Activated T-helper 1 cell treated with anti-CD3 and anti-CD28 coated beads, Interleukin-12 subunit alpha, Interleukin-12 subunit beta, Interleukin-2, Interleukin-4 antibody, amounts not matched to agents 30 ng/mL and 10 ng/mL and 1 ng/mL, durations not matched to agents 14 hours and 24 hours and 36 hours (primary cell): ENCODE measurements around the gene MAPK14. TPM values are rescaled to one million over a fixed set of nuclear protein-coding genes. Genes with fewer than 3 reads are reported as not detected.

Experiments
- DNase-seq: peaks from one replicate; pipeline ENCODE4 v3.0.0; 2021; ENCODE audit warnings: low spot score
- H3K27ac Mint-ChIP-seq: one replicate; pipeline ENCODE4 v1.8.0; 2021; ENCODE audit warnings: mild to moderate bottlenecking, mixed read lengths
- H3K27me3 Mint-ChIP-seq: one replicate; pipeline ENCODE4 v1.8.0; 2022; ENCODE audit warnings: mild to moderate bottlenecking, moderate library complexity, mixed read lengths; ENCODE audit not compliant: insufficient read depth
- H3K36me3 Mint-ChIP-seq: one replicate; pipeline ENCODE4 v1.8.0; 2021; ENCODE audit warnings: low read depth, mixed read lengths
- H3K4me1 Mint-ChIP-seq: one replicate; pipeline ENCODE4 v1.8.0; 2021; ENCODE audit warnings: low read depth, mixed read lengths
- H3K4me3 Mint-ChIP-seq: one replicate; pipeline ENCODE4 v1.8.0; 2021; ENCODE audit warnings: mild to moderate bottlenecking, moderate library complexity, mixed read lengths
- H3K9me3 Mint-ChIP-seq: one replicate; pipeline ENCODE4 v1.8.0; 2021; ENCODE audit warnings: mixed read lengths
- intact Hi-C: fragments of 100-400 bp; cut with micrococcal nuclease; formaldehyde crosslinking; loops from one replicate; pipeline ENCODE4 v1.15.1; 2024
- total RNA-seq: library from RNA; stranded (reverse); gene quantifications from 2 replicates; pipeline ENCODE4 v1.2.3, GENCODE V29; 2022

The MAPK14 gene
- total RNA-seq, 1 donor from 2014 or later: 41.3 TPM

DNA sequence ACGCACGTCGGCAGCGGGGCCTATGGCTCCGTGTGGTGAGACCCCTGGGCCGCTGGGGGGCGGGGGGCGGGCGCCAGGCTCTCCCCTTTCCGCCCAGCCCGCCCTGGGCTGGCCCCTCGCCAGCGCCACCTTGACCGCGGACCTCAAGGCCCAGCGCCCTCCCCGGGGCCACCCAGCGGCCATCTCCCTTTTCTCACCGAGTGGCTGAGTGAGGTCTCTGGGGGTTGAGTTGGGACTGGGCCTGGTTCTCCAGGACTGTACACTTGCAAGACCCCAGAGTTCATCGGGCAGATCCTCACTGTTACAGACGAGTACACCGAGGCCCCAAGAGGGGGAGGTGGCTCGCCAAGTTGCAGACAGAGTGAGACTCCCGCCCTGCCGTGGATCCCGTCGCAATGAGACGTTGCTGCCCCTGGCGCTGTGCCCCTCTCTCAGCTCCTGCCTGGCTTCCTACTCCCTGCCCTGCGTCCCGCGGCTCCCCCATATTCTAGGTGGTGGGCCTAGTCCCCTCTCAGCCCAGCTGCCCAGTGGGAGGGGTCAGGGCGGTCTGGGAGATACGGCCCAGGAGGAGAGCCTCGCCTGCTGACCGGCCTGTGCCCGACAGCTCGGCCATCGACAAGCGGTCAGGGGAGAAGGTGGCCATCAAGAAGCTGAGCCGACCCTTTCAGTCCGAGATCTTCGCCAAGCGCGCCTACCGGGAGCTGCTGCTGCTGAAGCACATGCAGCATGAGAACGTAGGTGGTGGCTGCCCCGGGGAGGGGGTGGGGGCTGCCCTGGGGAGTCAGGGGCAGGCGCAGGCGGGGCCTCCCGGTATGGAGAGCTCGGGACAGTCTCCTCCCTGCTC is 103.3 kb downstream of the MAPK14 start:
- H3K27me3 Mint-ChIP-seq: no peaks in the 10 kb centered on the region
- intact Hi-C loops: loop anchor here (1.0 to 2.0 kb wide), 5 partner anchors 8 to 104 kb away; partner anchors contain the start of gene MAPK14
- H3K36me3 Mint-ChIP-seq: peaks cover 18% of the 10 kb centered on the region
- H3K9me3 Mint-ChIP-seq: no peaks in the 10 kb centered on the region
- peaks cover 58% of the 10 kb centered on the region for H3K4me1 Mint-ChIP-seq
- DNase-seq: peak; percentile 40
- peak overlapping the region; percentile 85 for H3K4me3 Mint-ChIP-seq
- peak overlapping the region; percentile 92 for H3K27ac Mint-ChIP-seq

DNA sequence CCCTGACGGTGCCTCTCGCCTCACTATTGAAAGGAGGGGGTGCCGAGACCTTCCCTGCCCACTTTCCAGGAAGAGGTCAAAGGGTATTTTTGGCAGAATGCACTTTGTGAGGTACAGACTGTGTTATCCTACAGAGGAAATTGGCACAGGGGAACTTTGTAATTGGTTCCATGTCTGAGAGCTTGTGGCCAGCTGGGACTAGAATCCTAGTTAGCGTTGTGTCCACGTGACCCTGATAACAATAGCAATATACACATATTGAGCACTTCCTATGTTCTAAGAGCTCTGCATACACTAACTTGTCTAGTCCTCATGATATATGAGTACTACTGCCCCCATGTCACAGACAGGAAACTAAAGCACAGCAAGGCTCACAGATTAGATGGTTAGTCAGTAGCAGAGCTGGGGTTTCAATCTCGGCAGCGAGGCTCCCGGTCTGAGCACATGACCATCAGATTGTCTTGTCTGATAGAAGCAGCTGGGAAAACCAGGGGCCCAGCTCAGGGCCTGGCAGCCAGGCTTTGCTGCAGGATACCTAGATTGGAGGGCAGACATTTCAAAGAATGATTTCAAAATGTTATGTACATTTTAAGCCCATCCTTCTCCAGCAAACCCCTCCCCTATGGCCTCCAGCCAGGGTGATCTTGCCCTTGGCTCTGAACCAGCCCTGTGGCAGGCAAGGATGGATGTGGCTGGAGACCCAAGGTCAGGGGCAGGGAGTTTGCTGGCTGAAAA is 104.1 kb downstream of the MAPK14 start:
- H3K36me3 Mint-ChIP-seq: peaks cover 22% of the 10 kb centered on the region
- H3K27me3 Mint-ChIP-seq: no peaks in the 10 kb centered on the region
- H3K4me1 Mint-ChIP-seq: peaks cover 50% of the 10 kb centered on the region
- intact Hi-C loops: loop anchor here (1.0 to 2.0 kb wide), 5 partner anchors 8 to 104 kb away; partner anchors contain the start of gene MAPK14
- DNase-seq: peak; percentile 37
- no peaks in the 10 kb centered on the region for H3K9me3 Mint-ChIP-seq
- H3K27ac Mint-ChIP-seq: peak overlapping the region; percentile 92
- peak overlapping the region; percentile 85 for H3K4me3 Mint-ChIP-seq

DNA sequence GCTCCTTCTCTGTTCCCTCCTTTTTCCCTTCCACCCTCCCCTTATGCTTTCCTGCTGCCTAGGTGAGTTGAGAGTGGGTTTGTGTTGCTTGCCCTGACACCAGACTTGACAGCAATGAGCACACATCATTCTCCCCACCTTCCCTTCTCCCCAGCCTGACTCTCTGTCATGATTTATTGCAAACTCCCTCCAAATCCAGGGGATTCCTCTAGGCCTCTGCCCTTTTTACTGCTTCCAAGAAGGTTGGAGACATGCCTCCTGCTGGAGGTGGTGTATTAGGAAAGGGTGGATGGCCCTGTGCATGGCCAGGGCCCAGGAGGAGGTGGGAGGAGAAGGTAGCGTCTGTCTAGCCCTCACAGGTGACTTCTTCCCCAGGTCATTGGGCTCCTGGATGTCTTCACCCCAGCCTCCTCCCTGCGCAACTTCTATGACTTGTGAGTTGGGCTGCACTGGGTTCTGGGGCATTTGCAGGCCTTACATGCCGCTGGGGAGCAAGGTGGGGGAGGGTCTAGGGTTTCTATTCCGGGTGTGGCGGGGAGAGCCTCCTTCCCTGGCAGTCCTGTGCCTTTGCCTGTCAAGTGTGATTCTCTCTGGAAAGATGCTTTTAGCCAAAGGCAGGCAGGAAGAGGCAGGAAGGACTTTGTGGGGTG is 104.8 kb downstream of the MAPK14 start:
- no peak for DNase-seq
- Mint-ChIP-seq H3K36me3 (peaks cover 27% of the 10 kb centered on the region), H3K9me3 (no peaks in the 10 kb centered on the region), H3K27me3 (no peaks in the 10 kb centered on the region), H3K4me1 (peaks cover 44% of the 10 kb centered on the region), H3K27ac (peak overlapping the region; percentile 92), H3K4me3 (peak overlapping the region; percentile 85)
- intact Hi-C loops: no loop called here

DNA sequence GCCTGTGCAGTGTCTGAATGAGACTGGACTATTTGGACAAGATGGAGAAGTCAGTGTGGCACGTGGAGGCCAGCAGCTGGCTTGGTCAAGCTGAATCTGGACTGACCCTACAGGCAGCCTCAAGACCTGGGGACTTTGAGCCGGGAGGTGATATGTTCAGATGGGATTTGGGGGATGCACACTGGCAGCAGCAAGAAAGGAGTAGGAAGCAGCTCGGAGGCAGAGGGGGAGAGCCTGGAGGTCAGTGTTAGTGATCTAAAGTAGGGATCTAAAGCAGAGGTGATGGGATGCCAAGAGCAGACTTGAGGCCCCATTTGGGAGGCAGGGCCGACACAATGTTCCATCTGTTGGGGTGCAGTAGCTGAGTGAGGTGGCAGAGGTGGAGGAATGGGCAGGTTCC is 105.5 kb downstream of the MAPK14 start:
- H3K36me3 Mint-ChIP-seq: peaks cover 27% of the 10 kb centered on the region
- H3K27me3 Mint-ChIP-seq: no peaks in the 10 kb centered on the region
- DNase-seq: no peak
- H3K4me1 Mint-ChIP-seq: peaks cover 40% of the 10 kb centered on the region
- H3K27ac Mint-ChIP-seq: peak overlapping the region; percentile 37
- no peaks in the 10 kb centered on the region for H3K9me3 Mint-ChIP-seq
- intact Hi-C loops: no loop called here
- no peak overlapping the region for H3K4me3 Mint-ChIP-seq

DNA sequence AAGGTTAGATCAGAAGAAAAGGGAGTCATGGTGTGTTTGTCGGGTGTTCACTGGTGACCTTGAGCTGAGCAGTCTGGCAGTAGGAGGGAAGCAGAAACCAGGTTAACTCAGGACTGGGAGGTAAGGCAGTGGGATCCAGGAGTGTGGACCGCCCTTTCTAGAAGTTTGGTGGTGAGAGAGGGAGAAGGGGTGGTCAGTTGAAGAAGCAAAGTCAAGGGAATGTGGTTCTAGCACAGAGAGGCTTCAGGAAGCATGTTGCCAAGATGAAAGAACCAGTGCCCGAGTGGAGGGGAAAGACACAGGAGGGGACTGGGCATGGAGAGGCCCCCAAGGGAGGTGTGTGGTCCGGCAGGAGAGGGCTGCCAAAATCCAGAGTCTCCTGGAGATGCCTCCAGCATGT is 106.3 kb downstream of the MAPK14 start:
- DNase-seq: no peak
- Mint-ChIP-seq H3K27ac (no peak overlapping the region), H3K27me3 (no peaks in the 10 kb centered on the region), H3K4me1 (peaks cover 33% of the 10 kb centered on the region), H3K9me3 (no peaks in the 10 kb centered on the region), H3K4me3 (no peak overlapping the region), H3K36me3 (peaks cover 27% of the 10 kb centered on the region)
- intact Hi-C loops: no loop called here

DNA sequence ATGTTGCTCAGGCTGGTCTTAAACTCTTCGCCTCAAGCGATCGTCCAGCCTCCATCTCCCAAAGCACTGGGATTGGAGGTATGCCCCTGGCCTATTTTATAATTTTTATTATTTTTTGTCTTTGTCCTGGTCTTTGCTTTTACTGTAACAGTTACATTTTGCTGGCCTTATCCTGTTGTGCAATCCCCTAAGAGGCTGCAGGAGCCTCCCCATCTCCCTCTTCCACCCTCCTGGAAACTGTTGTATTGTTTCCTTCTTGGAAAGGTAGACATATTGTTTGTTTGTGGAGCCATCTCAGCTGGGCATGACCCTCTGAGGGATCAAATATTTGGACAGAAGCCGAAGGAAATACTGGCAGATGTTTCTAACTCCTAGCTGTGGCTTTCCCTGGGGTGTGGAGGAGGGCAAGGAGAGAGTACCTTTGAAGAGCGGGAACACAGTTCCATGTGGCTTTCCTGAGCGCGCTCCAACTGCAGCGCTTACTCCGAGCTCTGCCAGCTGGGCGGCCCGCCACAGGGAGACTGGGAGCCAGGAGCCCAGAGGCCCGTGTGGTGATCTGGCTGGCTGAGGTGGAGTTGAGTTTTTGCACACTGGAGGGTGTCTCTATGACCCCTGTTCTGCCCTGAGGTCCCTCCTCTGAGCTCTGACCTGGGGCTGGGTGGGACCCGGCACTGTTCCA is 107.6 kb downstream of the MAPK14 start:
- intact Hi-C loops: no loop called here
- Mint-ChIP-seq H3K27me3 (no peaks in the 10 kb centered on the region), H3K36me3 (peaks cover 38% of the 10 kb centered on the region), H3K9me3 (no peaks in the 10 kb centered on the region), H3K27ac (no peak overlapping the region), H3K4me1 (peaks cover 34% of the 10 kb centered on the region), H3K4me3 (no peak overlapping the region)
- no peak for DNase-seq

DNA sequence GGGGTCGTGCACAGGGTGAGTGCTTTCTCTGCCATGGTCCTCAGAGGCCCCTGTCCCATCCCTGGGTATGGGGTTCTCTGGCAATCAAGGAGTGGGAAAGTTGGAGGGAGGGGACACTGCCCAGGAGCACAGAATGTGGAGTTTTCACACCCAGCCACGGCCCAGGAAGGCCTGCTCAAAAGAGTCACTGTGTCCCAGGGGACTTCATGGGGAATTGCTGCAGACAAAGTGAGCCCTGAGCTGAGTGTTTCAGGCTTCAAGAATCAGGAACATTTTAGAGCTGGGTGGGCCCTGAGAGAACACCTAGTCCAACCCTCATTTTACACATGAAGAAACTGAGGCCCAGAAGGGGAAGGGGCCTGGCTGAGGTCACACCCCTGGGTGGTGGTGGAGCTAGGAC is 108.4 kb downstream of the MAPK14 start:
- intact Hi-C loops: no loop called here
- Mint-ChIP-seq H3K4me3 (no peak overlapping the region), H3K36me3 (peaks cover 38% of the 10 kb centered on the region), H3K27me3 (no peaks in the 10 kb centered on the region), H3K9me3 (no peaks in the 10 kb centered on the region), H3K27ac (no peak overlapping the region), H3K4me1 (peaks cover 42% of the 10 kb centered on the region)
- no peak for DNase-seq

DNA sequence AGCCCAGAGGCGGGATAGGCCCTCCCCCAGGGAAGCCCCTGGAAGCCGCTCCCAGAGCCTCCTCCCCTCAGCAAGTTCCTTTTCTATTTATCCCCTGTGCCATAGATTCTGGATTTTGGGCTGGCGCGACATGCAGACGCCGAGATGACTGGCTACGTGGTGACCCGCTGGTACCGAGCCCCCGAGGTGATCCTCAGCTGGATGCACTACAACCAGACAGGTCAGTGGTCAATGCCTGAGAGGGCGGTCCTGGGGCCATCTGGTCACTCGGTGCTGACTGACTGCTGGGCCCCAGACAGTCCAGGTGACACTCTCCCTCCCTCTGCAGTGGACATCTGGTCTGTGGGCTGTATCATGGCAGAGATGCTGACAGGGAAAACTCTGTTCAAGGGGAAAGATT is 108.9 kb downstream of the MAPK14 start:
- no peak overlapping the region for H3K27ac Mint-ChIP-seq
- peaks cover 44% of the 10 kb centered on the region for H3K4me1 Mint-ChIP-seq
- no peak for DNase-seq
- no peaks in the 10 kb centered on the region for H3K27me3 Mint-ChIP-seq
- H3K9me3 Mint-ChIP-seq: no peaks in the 10 kb centered on the region
- intact Hi-C loops: no loop called here
- no peak overlapping the region for H3K4me3 Mint-ChIP-seq
- H3K36me3 Mint-ChIP-seq: peaks cover 38% of the 10 kb centered on the region

DNA sequence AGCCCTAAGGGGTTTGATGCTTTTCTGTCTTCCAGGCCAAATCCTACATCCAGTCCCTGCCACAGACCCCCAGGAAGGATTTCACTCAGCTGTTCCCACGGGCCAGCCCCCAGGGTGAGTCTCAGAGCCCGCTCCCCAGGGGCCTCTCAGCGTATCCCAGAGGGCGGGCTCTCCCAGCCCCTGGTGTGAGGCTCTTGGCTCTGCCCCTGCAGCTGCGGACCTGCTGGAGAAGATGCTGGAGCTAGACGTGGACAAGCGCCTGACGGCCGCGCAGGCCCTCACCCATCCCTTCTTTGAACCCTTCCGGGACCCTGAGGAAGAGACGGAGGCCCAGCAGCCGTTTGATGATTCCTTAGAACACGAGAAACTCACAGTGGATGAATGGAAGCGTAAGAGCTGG is 111.1 kb downstream of the MAPK14 start:
- H3K36me3 Mint-ChIP-seq: peaks cover 37% of the 10 kb centered on the region
- H3K4me3 Mint-ChIP-seq: no peak overlapping the region

DNA sequence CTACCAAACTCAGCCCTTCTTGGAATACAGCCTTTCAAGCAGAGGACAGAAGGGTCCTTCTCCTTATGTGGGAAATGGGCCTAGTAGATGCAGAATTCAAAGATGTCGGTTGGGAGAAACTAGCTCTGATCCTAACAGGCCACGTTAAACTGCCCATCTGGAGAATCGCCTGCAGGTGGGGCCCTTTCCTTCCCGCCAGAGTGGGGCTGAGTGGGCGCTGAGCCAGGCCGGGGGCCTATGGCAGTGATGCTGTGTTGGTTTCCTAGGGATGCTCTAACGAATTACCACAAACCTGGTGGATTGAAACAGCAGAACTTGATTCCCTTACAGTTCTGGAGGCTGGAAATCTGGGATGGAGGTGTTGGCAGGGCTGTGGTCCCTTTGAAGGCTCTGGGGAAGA is 111.8 kb downstream of the MAPK14 start:
- Mint-ChIP-seq H3K36me3 (peaks cover 34% of the 10 kb centered on the region), H3K4me1 (peaks cover 29% of the 10 kb centered on the region), H3K9me3 (no peaks in the 10 kb centered on the region), H3K27ac (peak overlapping the region; percentile 61), H3K27me3 (no peaks in the 10 kb centered on the region), H3K4me3 (no peak overlapping the region)
- intact Hi-C loops: no loop called here
- DNase-seq: no peak

More for the DNA sequence above, 111.1 kb downstream of the MAPK14 start:
- no peak overlapping the region for H3K27ac Mint-ChIP-seq
- H3K9me3 Mint-ChIP-seq: no peaks in the 10 kb centered on the region
- intact Hi-C loops: no loop called here
- H3K27me3 Mint-ChIP-seq: no peaks in the 10 kb centered on the region
- no peak for DNase-seq
- H3K4me1 Mint-ChIP-seq: peaks cover 31% of the 10 kb centered on the region

DNA sequence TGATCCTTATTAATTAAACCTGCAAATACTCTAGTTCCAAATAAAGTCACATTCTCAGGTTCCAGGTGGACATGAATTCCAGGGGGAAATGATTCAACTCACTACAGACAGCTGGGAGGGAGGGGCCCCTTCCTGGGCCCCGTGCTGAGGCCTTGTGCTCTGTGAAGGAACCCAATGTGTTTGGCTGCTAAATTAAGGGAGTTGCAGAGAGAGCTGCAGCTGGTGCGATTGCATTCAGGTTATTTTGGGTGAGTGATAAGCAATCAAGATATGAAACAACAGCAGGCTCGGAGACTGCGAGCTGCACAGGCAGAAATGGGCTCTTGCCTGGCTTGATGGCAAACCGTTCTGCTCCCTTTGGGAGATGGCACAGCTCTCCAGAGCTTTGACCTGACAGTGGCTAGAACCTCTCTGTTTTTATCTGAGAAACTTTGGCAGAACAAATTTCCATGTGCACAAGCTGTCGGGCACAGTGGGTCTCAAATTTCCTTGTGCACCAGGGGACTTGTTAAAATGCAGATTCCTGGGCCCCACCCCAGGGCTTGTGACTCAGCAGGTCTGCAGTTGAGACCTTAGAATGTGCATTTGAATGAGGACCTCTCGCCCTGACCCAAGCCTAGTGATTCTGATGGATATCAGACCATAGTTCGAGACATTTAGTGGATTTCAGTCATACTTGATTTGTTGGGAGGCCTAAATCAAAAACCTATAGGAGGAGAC is 112.5 kb downstream of the MAPK14 start:
- intact Hi-C loops: no loop called here
- Mint-ChIP-seq H3K4me3 (no peak overlapping the region), H3K4me1 (peaks cover 29% of the 10 kb centered on the region), H3K36me3 (peaks cover 32% of the 10 kb centered on the region), H3K9me3 (no peaks in the 10 kb centered on the region), H3K27ac (peak overlapping the region; percentile 61), H3K27me3 (no peaks in the 10 kb centered on the region)
- no peak for DNase-seq

DNA sequence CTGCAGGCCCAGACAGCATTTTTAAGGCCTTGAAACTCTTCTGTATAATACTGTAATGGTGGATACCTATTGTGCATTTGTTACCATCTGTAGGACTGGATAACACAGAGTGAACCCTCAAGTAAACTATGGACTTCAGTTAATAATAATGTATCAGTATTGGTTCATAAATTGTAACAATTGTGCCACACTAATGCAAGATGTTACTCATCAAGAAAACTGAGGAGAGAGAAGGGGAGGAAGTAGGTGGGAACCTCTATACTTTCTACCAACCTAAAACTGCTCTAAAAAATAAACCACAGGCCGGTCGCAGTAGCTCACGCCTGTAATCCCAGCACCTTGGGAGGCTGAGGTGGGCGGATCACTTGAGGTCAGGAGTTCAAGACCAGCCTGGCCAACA is 113.5 kb downstream of the MAPK14 start:
- Mint-ChIP-seq H3K27me3 (no peaks in the 10 kb centered on the region), H3K27ac (peak overlapping the region; percentile 12)
- intact Hi-C loops: no loop called here

More for the DNA sequence above, 113.5 kb downstream of the MAPK14 start:
- Mint-ChIP-seq H3K36me3 (peaks cover 26% of the 10 kb centered on the region), H3K9me3 (no peaks in the 10 kb centered on the region), H3K4me1 (peaks cover 29% of the 10 kb centered on the region), H3K4me3 (no peak overlapping the region)
- no peak for DNase-seq
